K562 (cell line): ENCODE results near the gene PSMB2. TPM values are rescaled to one million over a fixed set of nuclear protein-coding genes. Genes with fewer than 3 reads are reported as not detected.

Source experiments
- ATAC-seq: fragments of 200-7000 bp; cut with Tn5 transposase; 3 replicates; pipeline ENCODE4 v1.9.1; 2020; ENCODE audit warnings: moderate library complexity
- BruUV-seq: library from RNA; stranded (reverse); fragments of 400-500 nt; replicated peaks from 2 replicates; lab custom pipeline; 2021; lab: Mats Ljungman, UMichigan
- CTCF ChIA-PET: fragments of 300-600 bp; formaldehyde crosslinking; extraction: SDS; loops from one replicate; lab custom pipeline; 2021; ENCODE audit warnings: low intra/inter-chr PET ratio; lab: Yijun Ruan, JAX
- POLR2A ChIA-PET: fragments of 300-600, 350-650 bp; sonication (Branson Sonifier 250); formaldehyde crosslinking; extraction: SDS; loops from one replicate; lab custom pipeline; 2021; ENCODE audit warnings: antibody characterized with exemption, inconsistent platforms; lab: Yijun Ruan, JAX
- DNase-seq, 4 experiments: peaks; one replicate each; pipeline versions ENCODE4 v3.0.0 to v3.0.0-alpha.2; 2011 to 2018; ENCODE audit warnings: low spot score in 3 of 4, mixed read lengths in 3 of 4; ENCODE audit errors: extremely low read depth in 1 of 4
- FAIRE-seq: peaks from 2 replicates; lab custom pipeline; 2011; peaks lifted over from hg19 to GRCh38; lab: Jason Lieb, UNC
- H2AFZ ChIP-seq: 2 replicates; pipeline ENCODE4 v1.6.0; 2011; ENCODE audit warnings: low read depth, low read length, control low read depth, inconsistent platforms
- H3K27ac ChIP-seq: fragments of 200-600 bp; 3 replicates; pipeline ENCODE4 v1.8.0; 2011; ENCODE audit warnings: low read depth, mild to moderate bottlenecking, control low read depth, inconsistent platforms, low read length, moderate library complexity, mixed read lengths; ENCODE audit errors: extremely low read depth
- H3K27me3 ChIP-seq, 2 experiments: fragments of 300-600 bp in 1 of 2; 2 replicates in 1 of 2; 3 replicates in 1 of 2; pipeline versions ENCODE4 v1.6.0 to v1.8.0; 2011; ENCODE audit warnings: inconsistent platforms in 2 of 2, low read length in 2 of 2, mild to moderate bottlenecking in 1 of 2, mixed read lengths in 1 of 2, moderate library complexity in 1 of 2; ENCODE audit not compliant: control insufficient read depth in 2 of 2, insufficient read depth in 2 of 2
- H3K36me3 ChIP-seq: fragments of 300-600 bp; 3 replicates; pipeline ENCODE4 v1.8.0; 2011; ENCODE audit warnings: mild to moderate bottlenecking, low read length, inconsistent platforms; ENCODE audit not compliant: control insufficient read depth, insufficient read depth
- H3K4me1 ChIP-seq, 2 experiments: fragments of 200-600 bp in 1 of 2; replicated peaks in 1 of 2; 2 replicates in 1 of 2; 3 replicates in 1 of 2; pipeline versions ENCODE4 v1.5.1 to v1.8.0; 2011; ENCODE audit warnings: inconsistent platforms in 2 of 2, low read length in 2 of 2, mild to moderate bottlenecking in 1 of 2, mixed read lengths in 1 of 2, moderate library complexity in 1 of 2; ENCODE audit not compliant: control insufficient read depth in 2 of 2, insufficient read depth in 2 of 2
- H3K4me2 ChIP-seq: 2 replicates; pipeline ENCODE4 v1.6.1; 2011; ENCODE audit warnings: low read length, control low read depth, inconsistent platforms, mixed read lengths; ENCODE audit not compliant: insufficient read depth
- H3K4me3 ChIP-seq: fragments of 200-600 bp; sonication (generic), shearing (Covaris generic); 2 replicates; pipeline ENCODE4 v1.5.1; 2016; ENCODE audit warnings: control low read depth, inconsistent platforms
- H3K79me2 ChIP-seq: fragments of 200-600 bp; 3 replicates; pipeline ENCODE4 v1.8.0; 2011; ENCODE audit warnings: low read length, inconsistent platforms; ENCODE audit not compliant: control insufficient read depth, insufficient read depth
- H3K9ac ChIP-seq, 2 experiments: 2 replicates each; pipeline versions ENCODE4 v1.6.0 to v1.6.1; 2011; ENCODE audit warnings: low read depth in 2 of 2, low read length in 2 of 2, control low read depth in 1 of 2, inconsistent platforms in 1 of 2, mild to moderate bottlenecking in 1 of 2, mixed read lengths in 1 of 2; ENCODE audit not compliant: insufficient read depth in 1 of 2
- H3K9me1 ChIP-seq: one replicate; pipeline ENCODE4 v1.6.0; 2011; ENCODE audit warnings: inconsistent platforms, mild to moderate bottlenecking, low read length, moderate library complexity; ENCODE audit not compliant: control insufficient read depth, insufficient read depth
- H3K9me3 ChIP-seq: replicated peaks from 2 replicates; pipeline ENCODE4 v1.5.1; 2011; ENCODE audit warnings: low read depth, low read length, inconsistent platforms; ENCODE audit not compliant: control insufficient read depth, insufficient read depth
- H4K20me1 ChIP-seq: replicated peaks from 2 replicates; pipeline ENCODE4 v1.6.1; 2011; ENCODE audit warnings: low read length, inconsistent platforms, mixed read lengths; ENCODE audit not compliant: control insufficient read depth, insufficient read depth
- DACH1 ChIP-seq: fragments of 450-650 bp; IDR thresholded peaks from 2 replicates; pipeline ENCODE4 v1.6.1; 2018; ENCODE audit not compliant: partially characterized antibody
- MITF ChIP-seq: IDR thresholded peaks from 2 replicates; pipeline ENCODE4 v1.6.1; 2014; ENCODE audit warnings: antibody characterized with exemption
- RHOXF2B ChIP-seq: fragments of 250-450 bp; sonication (Bioruptor Pico); conservative IDR thresholded peaks from 2 replicates; pipeline ENCODE4 v1.5.1; 2021
- THRA ChIP-seq: fragments of 450-650 bp; IDR thresholded peaks from 2 replicates; pipeline ENCODE4 v1.6.1; 2017; ENCODE audit warnings: mild to moderate bottlenecking, moderate library complexity
- ZFPM2 ChIP-seq: fragments of 250-450 bp; sonication (Bioruptor Pico); IDR thresholded peaks from 2 replicates; pipeline ENCODE4 v1.5.1; 2022; ENCODE audit warnings: mild to moderate bottlenecking
- WGBS: fragments of 100-300 bp; shearing (Covaris generic); methylation state at CpG from one replicate; pipeline ENCODE4 v1.1.6; 2016; ENCODE audit warnings: low coverage, mixed read lengths; ENCODE audit not compliant: insufficient coverage; ENCODE audit errors: missing lambda C conversion rate; 5-methylcytosine and 5-hydroxymethylcytosine counted together
- in situ Hi-C: fragments of 300-500 bp; cut with MboI; formaldehyde crosslinking; loops from 4 replicates; pipeline ENCODE4 v1.15.0; 2018; ENCODE audit warnings: inconsistent platforms, mixed read lengths
- intact Hi-C: fragments of 100-400 bp; cut with micrococcal nuclease; formaldehyde crosslinking; loops from 2 replicates; pipeline ENCODE4 v1.14.2; 2022
- polyA plus RNA-seq, 8 experiments: library from polyadenylated mRNA; depleted of rRNA in 4 of 8; stranded (reverse) in 5 of 8; unstranded in 3 of 8; fragments of >200 nt; fragmentation: Nextera tagmentation in 2 of 8; fragmentation: Illumina TruSeq in 1 of 8; extraction: Ambion mirVana in 2 of 8; extraction: Trizol in 1 of 8; gene quantifications; 2 replicates each; pipeline versions ENCODE4 v1.2.1 to v1.2.3, GENCODE V29; 2011 to 2014; ENCODE audit warnings: inconsistent platforms in 1 of 8, missing spikeins in 1 of 8
- total RNA-seq, 7 experiments: library from RNA; depleted of rRNA in 6 of 7; stranded (reverse); fragments of >200 nt in 6 of 7; fragmentation: Illumina TruSeq in 2 of 7; extraction: Trizol in 2 of 7; gene quantifications; 2 replicates each; pipeline versions ENCODE4 v1.2.1 to v1.2.3, GENCODE V29; 2011 to 2021; ENCODE audit warnings: low replicate concordance in 1 of 7

PSMB2 gene
- total and polyA plus RNA-seq, 9 of the 15 experiments (the other 6 are each of a cell fraction or from before 2014, with no cell fraction given): 71.7 to 543 (median 165) TPM

GRCh38 chr1:35576061-35576765, 65.1 kb downstream of the PSMB2 start:
- CTCF ChIA-PET: no interaction called here
- H3K27me3 ChIP-seq: peaks cover 3 to 16% of the 10 kb centered on the region in 2 experiments; a peak in 4 of 5 replicates
- H3K4me3 ChIP-seq: no peak overlapping the region
- POLR2A ChIA-PET: interaction anchor here (0.6 kb wide), 1 partner anchor 27 kb away, joined by 4 read pairs; no protein-coding TSS in a partner anchor
- FAIRE-seq (no peak), ATAC-seq (peak; percentile 31; the same call in 2 of the 3 replicates), DNase-seq (no peak)
- in situ Hi-C loops: no loop called here
- no peaks in the 10 kb centered on the region for H3K9me1 ChIP-seq
- H3K79me2 ChIP-seq: no peaks in the 10 kb centered on the region
- no peak overlapping the region for H3K27ac ChIP-seq
- H3K9ac ChIP-seq: peak overlapping the region in 1 of 2 experiments; percentile 79; a peak in 1 of 4 replicates
- no peaks in the 10 kb centered on the region for H3K36me3 ChIP-seq
- H4K20me1 ChIP-seq: no peaks in the 10 kb centered on the region
- TF ChIP-seq ZFPM2 (CRISPR knock-in tag): no peak
- peak; percentile 19 for TF ChIP-seq DACH1
- no peak for TF ChIP-seq RHOXF2B (CRISPR knock-in tag)
- no peak for TF ChIP-seq MITF
- TF ChIP-seq THRA: no peak
- H2AFZ ChIP-seq: no peak overlapping the region
- WGBS: 48% methylated on average over 10 of the region's 10 CpGs
- intact Hi-C loops: no loop called here
- H3K4me2 ChIP-seq: no peak overlapping the region
- no TSS peak for BruUV-seq
- no peaks in the 10 kb centered on the region for H3K9me3 ChIP-seq
- peaks cover 9 to 40% of the 10 kb centered on the region in 2 experiments for H3K4me1 ChIP-seq
